Activated CD4-positive, alpha-beta T cell treated with anti-CD3 and anti-CD28 coated beads for 48 hours (primary cell): ENCODE results near the gene BCL7A.

Experiments used
- DNase-seq: peaks from one replicate; pipeline ENCODE4 v3.0.0-alpha.2; 2020

The BCL7A gene

GRCh38 chr12:122057007-122057735 lies 35.5 kb downstream of the BCL7A start:
- DNase-seq, result no peak

- no peak for DNase-seq
Measured at GRCh38 chr12:122057769-122058168, 36.1 kb downstream of the BCL7A start.

GRCh38 chr12:122058549-122059149 lies 37.0 kb downstream of the BCL7A start:
- no peak for DNase-seq

GRCh38 chr12:122059203-122059960 lies 37.7 kb downstream of the BCL7A start:
- DNase-seq, result no peak

GRCh38 chr12:122060081-122060501 lies 38.4 kb downstream of the BCL7A start:
- DNase-seq, result no peak

- DNase-seq, result no peak
Measured at GRCh38 chr12:122061253-122061652, 39.6 kb downstream of the BCL7A start.

GRCh38 chr12:122062832-122063693 lies 41.4 kb downstream of the BCL7A start:
- no peak for DNase-seq

GRCh38 chr12:122063694-122064024 lies 42.0 kb downstream of the BCL7A start:
- DNase-seq, result no peak

GRCh38 chr12:122064025-122064777 lies 42.5 kb downstream of the BCL7A start:
- DNase-seq, result peak; percentile 68

GRCh38 chr12:122064780-122065588 lies 43.3 kb downstream of the BCL7A start:
- DNase-seq, result no peak

- no peak for DNase-seq
Measured at GRCh38 chr12:122067548-122067947, 45.9 kb downstream of the BCL7A start.

- peak; percentile 43 for DNase-seq
Measured at GRCh38 chr12:122067966-122068365, 46.3 kb downstream of the BCL7A start.

GRCh38 chr12:122072031-122072970 lies 50.6 kb downstream of the BCL7A start:
- DNase-seq, result no peak

GRCh38 chr12:122073815-122074214 lies 52.1 kb downstream of the BCL7A start:
- DNase-seq, result no peak

GRCh38 chr12:122076743-122077495 lies 55.2 kb downstream of the BCL7A start:
- DNase-seq, result peak; percentile 29

- DNase-seq, result peak; percentile 92
Measured at GRCh38 chr12:122078141-122079032, 56.7 kb downstream of the BCL7A start, which contains the start of gene MLXIP. TSS of gene MLXIP (plus strand) at chr12:122078756. CDS start at chr12:122078854, 98 bp downstream.

GRCh38 chr12:122079033-122079531 lies 57.4 kb downstream of the BCL7A start:
- peak; percentile 50 for DNase-seq

- no peak for DNase-seq
Measured at GRCh38 chr12:122079532-122080081, 57.9 kb downstream of the BCL7A start.
